Measurements from ENCODE around the gene EXPH5. TPM values are rescaled to one million over a fixed set of nuclear protein-coding genes. Genes with fewer than 3 reads are reported as not detected.
A peak's percentile ranks its signal among the peaks of the same experiment; 100 is the strongest.

The EXPH5 gene
- total and polyA plus RNA-seq, 5 donors from 2014 or later, result 0.23 to 1.8 (median 0.75) TPM

DNA sequence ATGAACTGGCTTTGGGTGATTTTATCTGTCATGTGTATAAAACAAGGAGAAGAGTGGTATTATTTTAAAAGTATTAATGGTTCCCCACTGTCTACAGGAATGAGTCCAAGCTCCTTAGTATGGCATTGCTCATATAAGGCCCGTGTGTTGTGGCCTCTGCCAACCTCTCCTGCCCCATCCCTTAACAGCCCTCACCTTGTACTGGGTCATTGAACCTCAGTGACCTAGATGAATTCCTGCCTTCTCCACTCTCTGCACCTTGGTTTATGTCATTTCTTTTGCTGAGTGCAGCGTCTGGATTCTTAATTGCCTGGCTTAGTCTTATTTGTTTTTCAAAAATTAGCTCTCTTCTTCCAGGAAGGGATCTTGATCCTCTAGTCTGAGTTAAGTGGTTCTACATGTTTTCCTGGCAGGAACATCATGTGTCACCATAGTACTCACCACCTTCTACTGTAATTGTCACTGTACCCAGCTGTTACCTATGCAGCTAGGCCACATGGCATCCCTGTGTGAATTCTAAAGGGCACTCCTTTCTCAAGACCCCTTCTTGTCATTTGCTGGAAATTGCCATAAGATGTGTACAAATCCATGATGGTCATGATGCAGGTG lies 59.2 kb downstream of the EXPH5 start:
- no peaks in the 10 kb centered on the region for H3K27me3 Mint-ChIP-seq
- Histone ChIP-seq H3K27me3 (ENCODE audit: control insufficient read depth, insufficient read depth, low read length) (peaks cover 2% of the 10 kb centered on the region), H3K27ac (ENCODE audit: insufficient read depth, low read length, poor library complexity, severe bottlenecking) (no peak overlapping the region), H3K4me3 (ENCODE audit: low read depth, low read length) (no peak overlapping the region), H3K36me3 (ENCODE audit: control insufficient read depth, insufficient read depth, low read length) (no peaks in the 10 kb centered on the region), H3K4me1 (ENCODE audit: control insufficient read depth, insufficient read depth, low read length, poor library complexity, severe bottlenecking) (no peaks in the 10 kb centered on the region), H3K9me3 (ENCODE audit: control insufficient read depth in 2 of 2, low read length in 2 of 2) (no peaks in the 10 kb centered on the region)
- peaks cover 0 to 3% (median 0%) of the 10 kb centered on the region in 4 donors for H3K4me1 Mint-ChIP-seq
- no peak overlapping the region for H3K4me3 Mint-ChIP-seq
- peaks cover 0 to 5% (median 0%) of the 10 kb centered on the region in 7 donors for H3K9me3 Mint-ChIP-seq
- H3K27ac Mint-ChIP-seq, result peak overlapping the region in 1 of 3 donors; percentile 61
- DNase-seq, result no peak
- ATAC-seq (ENCODE audit: low read depth in 2 of 2), result no peak
- peaks cover 4% of the 10 kb centered on the region for H3K36me3 Mint-ChIP-seq

DNA sequence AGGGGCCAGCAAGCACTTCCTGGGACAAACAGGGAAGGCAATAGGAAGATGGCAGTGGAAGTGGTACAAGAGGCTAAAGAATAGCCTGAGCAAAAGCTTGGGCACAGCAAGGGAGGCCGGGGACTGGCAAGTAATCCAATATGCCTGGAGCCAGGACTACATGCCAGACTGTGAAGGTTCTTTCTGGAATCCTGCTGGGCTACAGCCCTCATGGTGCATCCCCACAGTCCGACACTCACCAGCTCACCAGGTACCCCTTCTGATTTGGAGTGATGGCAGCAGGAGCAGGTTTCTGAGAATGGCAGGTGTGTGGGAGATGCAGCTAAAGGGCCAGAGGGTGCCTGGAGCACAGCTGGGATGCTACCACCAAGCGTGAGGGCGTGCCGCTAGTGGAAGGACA lies 63.1 kb downstream of the EXPH5 start:
- Mint-ChIP-seq H3K27ac (no peak overlapping the region), H3K4me3 (no peak overlapping the region), H3K27me3 (no peaks in the 10 kb centered on the region), H3K36me3 (peaks cover 9% of the 10 kb centered on the region), H3K4me1 (no peaks in the 10 kb centered on the region), H3K9me3 (peaks cover 0 to 5% (median 0%) of the 10 kb centered on the region in 7 donors)
- Histone ChIP-seq H3K36me3 (ENCODE audit: control insufficient read depth, insufficient read depth, low read length) (no peaks in the 10 kb centered on the region), H3K4me1 (ENCODE audit: control insufficient read depth, insufficient read depth, low read length, poor library complexity, severe bottlenecking) (no peaks in the 10 kb centered on the region), H3K9me3 (ENCODE audit: control insufficient read depth in 2 of 2, low read length in 2 of 2) (no peaks in the 10 kb centered on the region), H3K27ac (ENCODE audit: insufficient read depth, low read length, poor library complexity, severe bottlenecking) (no peak overlapping the region), H3K4me3 (ENCODE audit: low read depth, low read length) (no peak overlapping the region), H3K27me3 (ENCODE audit: control insufficient read depth, insufficient read depth, low read length) (no peaks in the 10 kb centered on the region)
- no peak for DNase-seq
- no peak for ATAC-seq (ENCODE audit: low read depth in 2 of 2)

DNA sequence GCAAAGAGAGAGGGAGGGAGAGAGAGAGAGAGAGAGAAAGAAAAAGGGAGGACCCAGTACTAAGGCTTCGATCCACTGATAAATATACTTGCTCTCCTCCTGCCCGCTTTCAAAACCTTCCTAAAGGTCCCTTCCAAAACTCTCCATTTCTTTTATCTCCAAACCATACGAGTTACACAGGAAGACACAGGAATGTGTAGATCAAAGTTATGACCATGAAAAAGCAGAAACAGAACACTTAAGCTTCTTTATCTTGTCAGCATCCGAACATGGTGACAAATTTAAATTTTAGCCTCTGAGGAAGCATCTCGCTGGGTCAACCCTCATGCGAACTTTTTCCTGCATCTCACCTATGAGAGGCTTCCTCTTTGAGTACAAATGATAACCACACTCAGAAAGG lies 66.2 kb downstream of the EXPH5 start:
- H3K4me1 Mint-ChIP-seq, result no peaks in the 10 kb centered on the region
- no peak overlapping the region for H3K27ac ChIP-seq (ENCODE audit: insufficient read depth, low read length, poor library complexity, severe bottlenecking)
- H3K36me3 ChIP-seq (ENCODE audit: control insufficient read depth, insufficient read depth, low read length), result no peaks in the 10 kb centered on the region
- no peak overlapping the region for H3K27ac Mint-ChIP-seq
- no peak for ATAC-seq (ENCODE audit: low read depth in 2 of 2)
- H3K4me3 Mint-ChIP-seq, result no peak overlapping the region
- H3K4me3 ChIP-seq (ENCODE audit: low read depth, low read length), result no peak overlapping the region
- no peak for DNase-seq
- H3K9me3 ChIP-seq (ENCODE audit: control insufficient read depth in 2 of 2, low read length in 2 of 2), result no peaks in the 10 kb centered on the region
- H3K4me1 ChIP-seq (ENCODE audit: control insufficient read depth, insufficient read depth, low read length, poor library complexity, severe bottlenecking), result no peaks in the 10 kb centered on the region
- H3K27me3 Mint-ChIP-seq, result no peaks in the 10 kb centered on the region
- peaks cover 9% of the 10 kb centered on the region for H3K36me3 Mint-ChIP-seq
- peaks cover 0 to 5% (median 0%) of the 10 kb centered on the region in 7 donors for H3K9me3 Mint-ChIP-seq
- H3K27me3 ChIP-seq (ENCODE audit: control insufficient read depth, insufficient read depth, low read length), result no peaks in the 10 kb centered on the region

DNA sequence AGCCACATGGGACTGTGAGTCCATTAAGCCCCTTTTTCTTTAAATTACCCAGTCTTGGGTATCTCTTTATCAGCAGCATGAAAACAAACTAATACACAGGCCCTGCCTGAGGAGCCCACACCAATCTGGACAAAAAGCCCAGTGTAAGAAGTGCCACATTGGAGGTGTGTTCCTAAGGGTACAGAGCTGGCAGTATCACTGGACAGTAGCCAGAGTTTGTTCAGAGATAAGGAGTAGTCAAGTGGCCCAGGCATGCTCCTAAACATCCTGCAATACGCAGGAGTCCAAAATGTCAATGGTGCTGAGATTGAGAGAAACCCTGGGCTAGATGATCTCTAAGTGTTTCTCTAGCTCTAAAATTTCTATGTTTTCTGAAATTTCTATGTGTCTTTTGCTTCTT lies 68.4 kb downstream of the EXPH5 start:
- Mint-ChIP-seq H3K36me3 (peaks cover 9% of the 10 kb centered on the region), H3K4me3 (no peak overlapping the region), H3K4me1 (no peaks in the 10 kb centered on the region), H3K9me3 (peaks cover 0 to 2% (median 0%) of the 10 kb centered on the region in 7 donors), H3K27me3 (peaks cover 4% of the 10 kb centered on the region), H3K27ac (no peak overlapping the region)
- Histone ChIP-seq H3K4me1 (ENCODE audit: control insufficient read depth, insufficient read depth, low read length, poor library complexity, severe bottlenecking) (no peaks in the 10 kb centered on the region), H3K36me3 (ENCODE audit: control insufficient read depth, insufficient read depth, low read length) (no peaks in the 10 kb centered on the region), H3K27ac (ENCODE audit: insufficient read depth, low read length, poor library complexity, severe bottlenecking) (no peak overlapping the region), H3K27me3 (ENCODE audit: control insufficient read depth, insufficient read depth, low read length) (no peaks in the 10 kb centered on the region), H3K9me3 (ENCODE audit: control insufficient read depth in 2 of 2, low read length in 2 of 2) (no peaks in the 10 kb centered on the region), H3K4me3 (ENCODE audit: low read depth, low read length) (no peak overlapping the region)
- ATAC-seq (ENCODE audit: low read depth in 2 of 2) (no peak), DNase-seq (no peak)

DNA sequence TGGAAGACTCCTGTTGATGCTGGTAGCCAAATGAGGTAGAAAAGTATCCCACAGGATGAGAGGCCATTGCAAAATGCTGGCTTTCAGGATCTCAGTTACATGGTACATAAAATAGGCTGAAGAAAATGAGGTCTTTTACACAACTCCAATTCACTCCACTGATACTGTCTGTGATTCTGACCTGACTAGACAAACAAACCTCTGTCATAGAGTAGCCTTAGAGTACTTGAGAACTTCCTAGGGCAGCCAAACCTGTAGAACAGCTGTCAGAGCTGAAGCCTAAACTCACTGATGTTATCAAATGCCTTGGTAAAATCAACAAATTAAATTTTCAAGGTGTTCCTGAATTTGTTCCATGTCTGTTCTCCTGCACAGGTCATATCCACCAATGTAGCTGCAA lies 69.1 kb downstream of the EXPH5 start:
- no peak for ATAC-seq (ENCODE audit: low read depth in 2 of 2)
- Histone ChIP-seq H3K9me3 (ENCODE audit: control insufficient read depth in 2 of 2, low read length in 2 of 2) (no peaks in the 10 kb centered on the region), H3K4me3 (ENCODE audit: low read depth, low read length) (no peak overlapping the region), H3K27me3 (ENCODE audit: control insufficient read depth, insufficient read depth, low read length) (no peaks in the 10 kb centered on the region), H3K4me1 (ENCODE audit: control insufficient read depth, insufficient read depth, low read length, poor library complexity, severe bottlenecking) (no peaks in the 10 kb centered on the region), H3K27ac (ENCODE audit: insufficient read depth, low read length, poor library complexity, severe bottlenecking) (no peak overlapping the region), H3K36me3 (ENCODE audit: control insufficient read depth, insufficient read depth, low read length) (no peaks in the 10 kb centered on the region)
- no peak for DNase-seq
- Mint-ChIP-seq H3K27ac (no peak overlapping the region), H3K27me3 (peaks cover 4% of the 10 kb centered on the region), H3K36me3 (peaks cover 9% of the 10 kb centered on the region), H3K4me3 (no peak overlapping the region), H3K4me1 (no peaks in the 10 kb centered on the region), H3K9me3 (peaks cover 0 to 2% (median 0%) of the 10 kb centered on the region in 7 donors)

DNA sequence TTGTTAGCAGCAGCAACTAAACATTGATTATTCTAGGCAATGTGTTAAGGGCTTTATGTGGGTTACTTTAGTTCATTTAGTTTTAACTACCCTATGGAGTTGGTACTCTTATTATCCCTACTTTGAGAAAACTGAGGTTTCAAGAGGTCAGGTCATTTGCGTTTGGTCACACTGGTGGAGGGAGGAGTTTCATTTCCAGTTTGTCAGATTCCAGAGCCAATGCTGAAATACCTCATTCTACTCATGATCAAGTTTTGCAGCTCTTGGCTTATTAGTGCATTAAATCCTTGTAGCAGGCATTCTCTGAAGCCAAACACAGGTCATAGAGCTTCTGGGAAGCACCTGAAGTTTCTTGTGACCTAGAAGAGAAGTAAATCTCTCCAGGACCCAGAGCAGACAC lies 71.2 kb downstream of the EXPH5 start:
- Mint-ChIP-seq H3K4me3 (no peak overlapping the region), H3K27ac (no peak overlapping the region), H3K36me3 (peaks cover 5% of the 10 kb centered on the region), H3K27me3 (peaks cover 4% of the 10 kb centered on the region), H3K4me1 (no peaks in the 10 kb centered on the region), H3K9me3 (peaks cover 0 to 2% (median 0%) of the 10 kb centered on the region in 7 donors)
- ATAC-seq (ENCODE audit: low read depth in 2 of 2), result no peak
- no peaks in the 10 kb centered on the region for H3K36me3 ChIP-seq (ENCODE audit: control insufficient read depth, insufficient read depth, low read length)
- no peak for DNase-seq
- no peaks in the 10 kb centered on the region for H3K4me1 ChIP-seq (ENCODE audit: control insufficient read depth, insufficient read depth, low read length, poor library complexity, severe bottlenecking)
- H3K9me3 ChIP-seq (ENCODE audit: control insufficient read depth in 2 of 2, low read length in 2 of 2), result no peaks in the 10 kb centered on the region
- no peak overlapping the region for H3K27ac ChIP-seq (ENCODE audit: insufficient read depth, low read length, poor library complexity, severe bottlenecking)
- H3K27me3 ChIP-seq (ENCODE audit: control insufficient read depth, insufficient read depth, low read length), result no peaks in the 10 kb centered on the region
- H3K4me3 ChIP-seq (ENCODE audit: low read depth, low read length), result no peak overlapping the region

DNA sequence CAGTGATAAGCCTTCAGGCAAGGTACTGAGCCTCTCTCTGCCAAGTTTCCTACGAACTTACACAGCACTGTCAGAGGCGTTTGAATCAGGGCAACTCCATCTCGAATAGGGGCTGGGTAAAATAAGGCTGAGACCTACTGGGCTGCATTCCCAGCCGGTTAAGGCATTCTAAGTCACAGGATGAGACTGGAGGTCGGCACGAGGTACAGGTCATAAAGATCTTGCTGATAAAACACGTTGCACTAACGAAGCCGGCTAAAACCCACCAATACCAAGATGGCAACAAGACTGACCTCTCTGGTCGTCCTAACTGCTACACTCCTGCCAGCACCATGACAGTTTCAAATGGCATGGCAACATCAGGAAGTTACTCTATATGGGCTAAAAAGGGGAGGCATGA lies 75.0 kb downstream of the EXPH5 start:
- H3K27me3 Mint-ChIP-seq, result peaks cover 15% of the 10 kb centered on the region
- Histone ChIP-seq H3K36me3 (ENCODE audit: control insufficient read depth, insufficient read depth, low read length) (no peaks in the 10 kb centered on the region), H3K4me3 (ENCODE audit: low read depth, low read length) (no peak overlapping the region), H3K4me1 (ENCODE audit: control insufficient read depth, insufficient read depth, low read length, poor library complexity, severe bottlenecking) (no peaks in the 10 kb centered on the region), H3K27me3 (ENCODE audit: control insufficient read depth, insufficient read depth, low read length) (peaks cover 2% of the 10 kb centered on the region), H3K27ac (ENCODE audit: insufficient read depth, low read length, poor library complexity, severe bottlenecking) (no peak overlapping the region), H3K9me3 (ENCODE audit: control insufficient read depth in 2 of 2, low read length in 2 of 2) (no peaks in the 10 kb centered on the region)
- DNase-seq (no peak), ATAC-seq (ENCODE audit: low read depth in 2 of 2) (no peak)
- peaks cover 9% of the 10 kb centered on the region for H3K36me3 Mint-ChIP-seq
- H3K27ac Mint-ChIP-seq, result no peak overlapping the region
- H3K4me3 Mint-ChIP-seq, result no peak overlapping the region
- H3K4me1 Mint-ChIP-seq, result no peaks in the 10 kb centered on the region
- no peaks in the 10 kb centered on the region for H3K9me3 Mint-ChIP-seq

DNA sequence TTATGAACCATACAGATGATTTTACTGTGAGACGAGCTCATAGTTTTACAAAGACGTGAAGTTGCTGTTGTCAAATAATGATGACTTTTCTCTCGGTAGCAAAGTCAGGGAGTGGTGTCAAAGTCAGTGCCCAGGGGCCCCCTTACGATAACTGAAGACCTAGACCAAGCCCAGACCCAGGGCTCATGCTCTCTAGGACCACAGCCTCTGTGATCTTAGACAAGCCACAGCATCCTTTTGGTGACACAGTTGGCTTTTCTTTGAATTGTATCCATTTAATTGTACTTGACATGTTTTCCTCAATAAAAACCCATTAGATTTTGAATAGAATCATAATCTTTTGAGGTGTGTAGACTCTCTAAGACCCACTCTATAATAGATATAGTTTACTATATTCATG lies 77.4 kb downstream of the EXPH5 start:
- H3K4me1 Mint-ChIP-seq, result no peaks in the 10 kb centered on the region
- H3K36me3 Mint-ChIP-seq, result peaks cover 9% of the 10 kb centered on the region
- Histone ChIP-seq H3K27ac (ENCODE audit: insufficient read depth, low read length, poor library complexity, severe bottlenecking) (no peak overlapping the region), H3K27me3 (ENCODE audit: control insufficient read depth, insufficient read depth, low read length) (peaks cover 8% of the 10 kb centered on the region), H3K4me1 (ENCODE audit: control insufficient read depth, insufficient read depth, low read length, poor library complexity, severe bottlenecking) (no peaks in the 10 kb centered on the region), H3K36me3 (ENCODE audit: control insufficient read depth, insufficient read depth, low read length) (no peaks in the 10 kb centered on the region), H3K4me3 (ENCODE audit: low read depth, low read length) (no peak overlapping the region), H3K9me3 (ENCODE audit: control insufficient read depth in 2 of 2, low read length in 2 of 2) (no peaks in the 10 kb centered on the region)
- DNase-seq (no peak), ATAC-seq (ENCODE audit: low read depth in 2 of 2) (no peak)
- peaks cover 20% of the 10 kb centered on the region for H3K27me3 Mint-ChIP-seq
- no peaks in the 10 kb centered on the region for H3K9me3 Mint-ChIP-seq
- no peak overlapping the region for H3K27ac Mint-ChIP-seq
- H3K4me3 Mint-ChIP-seq, result no peak overlapping the region
